HCT116 (cell line): Measurements from ENCODE around the gene MIS18A. TPM values are rescaled to one million over a fixed set of nuclear protein-coding genes. Genes with fewer than 3 reads are reported as not detected.

Experiments
- ATAC-seq: fragments of 200-7000 bp; cut with Tn5 transposase; 2 replicates; pipeline ENCODE4 v1.9.1; 2020; ENCODE audit warnings: mild to moderate bottlenecking, moderate library complexity
- BruUV-seq: library from RNA; stranded (reverse); fragments of 400-500 nt; replicated peaks from 2 replicates; lab custom pipeline; 2021; lab: Mats Ljungman, UMichigan
- CTCF ChIA-PET: fragments of 300-600 bp; sonication (Branson Sonifier 250); formaldehyde crosslinking; loops from one replicate; lab custom pipeline; 2021; ENCODE audit warnings: antibody characterized with exemption; lab: Charles Lee
- POLR2A ChIA-PET: fragments of 300-600, 350-600 bp; sonication (Branson Sonifier 250); formaldehyde crosslinking; loops from one replicate; lab custom pipeline; 2021; ENCODE audit warnings: antibody characterized with exemption; lab: Charles Lee
- RAD21 ChIA-PET, 2 experiments: fragments of 300-600 bp; sonication (Branson Sonifier 250); formaldehyde crosslinking; loops; one replicate each; lab custom pipeline; 2023; ENCODE audit warnings: low total read pairs in 2 of 2; ENCODE audit not compliant: uncharacterized antibody in 2 of 2, unreplicated experiment in 2 of 2, low non-redundant PET in 1 of 2; lab: Charles Lee
- DNase-seq: peaks from one replicate; pipeline ENCODE4 v3.0.0-alpha.2; 2010; ENCODE audit warnings: low read depth, low spot score
- H2AFZ ChIP-seq: fragments of 200-600 bp; shearing (Covaris generic), sonication (generic); 2 replicates; pipeline ENCODE4 v1.6.1; 2017; ENCODE audit warnings: low read depth, mixed run types, mixed read lengths, antibody characterized with exemption, low read length; ENCODE audit not compliant: poor library complexity, severe bottlenecking
- H3K27ac ChIP-seq: 2 replicates; pipeline ENCODE4 v1.5.1; 2012; ENCODE audit warnings: low read depth, low read length
- H3K27me3 ChIP-seq: fragments of 200-600 bp; sonication (generic); 2 replicates; pipeline ENCODE4 v1.6.1; 2016; ENCODE audit warnings: mixed run types, low read length, mixed read lengths; ENCODE audit not compliant: insufficient read depth
- H3K36me3 ChIP-seq, 2 experiments: fragments of 200-500 bp in 1 of 2; fragments of 200-600 bp in 1 of 2; sonication (Bioruptor generic) in 1 of 2; sonication (generic) in 1 of 2; 2 replicates each; pipeline versions ENCODE4 v1.5.1 to v1.6.1; 2014 to 2016; ENCODE audit warnings: low read length in 2 of 2, inconsistent platforms in 1 of 2, mixed read lengths in 1 of 2, mixed run types in 1 of 2; ENCODE audit not compliant: insufficient read depth in 2 of 2, control insufficient read depth in 1 of 2
- H3K4me1 ChIP-seq, 2 experiments: fragments of 200-600 bp in 1 of 2; sonication (generic) in 1 of 2; 2 replicates each; pipeline versions ENCODE4 v1.5.1 to v1.6.1; 2012 to 2017; ENCODE audit warnings: low read length in 2 of 2, inconsistent platforms in 1 of 2, mild to moderate bottlenecking in 1 of 2, mixed read lengths in 1 of 2, mixed run types in 1 of 2, moderate library complexity in 1 of 2; ENCODE audit not compliant: insufficient read depth in 2 of 2, control insufficient read depth in 1 of 2
- H3K4me2 ChIP-seq: fragments of 200-600 bp; sonication (generic); 2 replicates; pipeline ENCODE4 v1.6.1; 2017; ENCODE audit warnings: mixed run types, low read length, mixed read lengths
- H3K4me3 ChIP-seq, 2 experiments: fragments of 200-600 bp in 1 of 2; sonication (generic) in 1 of 2; replicated peaks in 1 of 2; 2 replicates each; pipeline ENCODE4 v1.5.1; 2011 to 2016; ENCODE audit warnings: low read length in 2 of 2, control low read depth in 1 of 2, low read depth in 1 of 2, mild to moderate bottlenecking in 1 of 2, mixed read lengths in 1 of 2, mixed run types in 1 of 2
- H3K79me2 ChIP-seq: fragments of 200-600 bp; sonication (generic); 2 replicates; pipeline ENCODE4 v1.6.1; 2017; ENCODE audit warnings: mild to moderate bottlenecking, mixed run types, low read length, moderate library complexity, mixed read lengths; ENCODE audit not compliant: insufficient read depth
- H3K9ac ChIP-seq: fragments of 200-600 bp; sonication (generic); 2 replicates; pipeline ENCODE4 v1.6.1; 2016; ENCODE audit warnings: low read length, mixed read lengths
- H3K9me2 ChIP-seq: fragments of 200-600 bp; sonication (generic), shearing (Covaris generic); 2 replicates; pipeline ENCODE4 v1.6.1; 2017; ENCODE audit warnings: mixed run types, mild to moderate bottlenecking, moderate library complexity; ENCODE audit not compliant: insufficient read depth
- H3K9me3 ChIP-seq, 2 experiments: fragments of 200-500 bp in 1 of 2; fragments of 200-600 bp in 1 of 2; sonication (Bioruptor generic) in 1 of 2; sonication (generic) in 1 of 2; 2 replicates each; pipeline ENCODE4 v1.6.1; 2014 to 2017; ENCODE audit warnings: low read length in 2 of 2, mixed read lengths in 2 of 2, inconsistent platforms in 1 of 2, low read depth in 1 of 2, mild to moderate bottlenecking in 1 of 2, mixed run types in 1 of 2, moderate library complexity in 1 of 2; ENCODE audit not compliant: control insufficient read depth in 1 of 2, insufficient read depth in 1 of 2
- H4K20me1 ChIP-seq: fragments of 200-600 bp; sonication (generic), shearing (Covaris generic); 2 replicates; pipeline ENCODE4 v1.6.1; 2017; ENCODE audit warnings: mixed run types, mild to moderate bottlenecking, moderate library complexity; ENCODE audit not compliant: insufficient read depth
- CBX3 ChIP-seq: IDR thresholded peaks from 2 replicates; pipeline ENCODE4 v1.6.1; 2012; ENCODE audit warnings: low read depth
- CTCF ChIP-seq, 3 experiments: fragments of 200-600 bp in 1 of 3; sonication (generic) in 1 of 3; IDR thresholded peaks in 2 of 3; conservative IDR thresholded peaks in 1 of 3; 2 replicates each; pipeline ENCODE4 v1.5.1; 2012 to 2017; ENCODE audit warnings: low read depth in 2 of 3, low read length in 2 of 3, antibody characterized with exemption in 1 of 3, borderline replicate concordance in 1 of 3, control low read depth in 1 of 3, mild to moderate bottlenecking in 1 of 3, mixed read lengths in 1 of 3, mixed run types in 1 of 3, moderate library complexity in 1 of 3; ENCODE audit not compliant: insufficient read depth in 1 of 3
- EZH2 ChIP-seq: fragments of 200-600 bp; sonication (generic); IDR thresholded peaks from 2 replicates; pipeline ENCODE4 v1.6.1; 2017; ENCODE audit warnings: antibody characterized with exemption, mixed run types
- EZH2phosphoT487 ChIP-seq: fragments of 200-600 bp; IDR thresholded peaks from 2 replicates; pipeline ENCODE4 v1.6.1; 2018; ENCODE audit warnings: antibody characterized with exemption, borderline replicate concordance
- POLR2A ChIP-seq: IDR thresholded peaks from 2 replicates; pipeline ENCODE4 v1.7.0; 2011; ENCODE audit warnings: borderline replicate concordance; ENCODE audit not compliant: insufficient read depth, insufficient read length; ENCODE audit errors: extremely low read depth
- POLR2AphosphoS5 ChIP-seq: IDR thresholded peaks from 2 replicates; pipeline ENCODE4 v1.6.1; 2011; ENCODE audit warnings: mild to moderate bottlenecking, low read depth, low read length, moderate library complexity
- SP1 ChIP-seq: IDR thresholded peaks from 2 replicates; pipeline ENCODE4 v1.6.1; 2012; ENCODE audit warnings: low read depth
- SRF ChIP-seq: IDR thresholded peaks from 2 replicates; pipeline ENCODE4 v1.6.1; 2012; ENCODE audit warnings: low read depth
- TCF7L2 ChIP-seq: IDR thresholded peaks from 2 replicates; pipeline ENCODE4 v1.7.0; 2011; ENCODE audit warnings: borderline replicate concordance, inconsistent platforms; ENCODE audit not compliant: insufficient read depth, insufficient read length; ENCODE audit errors: extremely low read depth
- ZFX ChIP-seq: fragments of 450-650 bp; IDR thresholded peaks from 2 replicates; pipeline ENCODE4 v1.6.1; 2017
- intact Hi-C: fragments of 100-400 bp; cut with micrococcal nuclease; formaldehyde crosslinking; loops from 2 replicates; pipeline ENCODE4 v1.10.0; 2022
- total RNA-seq: library from RNA; stranded (reverse); gene quantifications from one replicate; pipeline ENCODE4 v1.2.1, GENCODE V29; 2021; ENCODE audit not compliant: unreplicated experiment

The MIS18A gene
- total RNA-seq, 1 experiment from 2014 or later: 30.0 TPM

- Histone ChIP-seq H3K36me3 (no peaks in the 10 kb centered on the region), H3K79me2 (no peaks in the 10 kb centered on the region), H3K9me2 (no peaks in the 10 kb centered on the region), H3K4me3 (no peak overlapping the region), H3K9ac (no peak overlapping the region), H2AFZ (no peak overlapping the region), H3K27me3 (peaks cover 37% of the 10 kb centered on the region; the same call in 1 of the 2 replicates), H3K4me2 (no peak overlapping the region), H3K4me1 (no peaks in the 10 kb centered on the region)
- no TSS peak for BruUV-seq
- ChIA-PET CTCF (no interaction called here), RAD21 (no interaction called here), POLR2A (no interaction called here)
- no peak for ATAC-seq
- intact Hi-C loops: no loop called here
- TF ChIP-seq CTCF (IDR thresholded peaks at IDR 0.05 in 2 of 3, conservative IDR thresholded peaks at IDR 0.05 in 1 of 3; ENCODE audit: borderline replicate concordance in 1 of 3, insufficient read depth in 1 of 3, low read depth in 2 of 3, low read length in 2 of 3) (no peak), POLR2AphosphoS5 (no peak), SRF (no peak), ZFX (no peak), EZH2phosphoT487 (no peak), EZH2 (no peak), CBX3 (no peak), TCF7L2 (no peak), POLR2A (no peak), SP1 (no peak)
- TF ChIP-seq, all 23 proteins: peak for 0
- Histone ChIP-seq H4K20me1 (no peaks in the 10 kb centered on the region), H3K9me3 (no peaks in the 10 kb centered on the region), H3K27ac (no peak overlapping the region)
- no peak for DNase-seq
Observed at GRCh38 chr21:32226444-32226843, 52.4 kb downstream of the MIS18A start.

Other genes with a start within 250 kb of the MIS18A start
- gene MRAP, start 19.8 kb upstream of the MIS18A start, total RNA-seq: not detected
- gene URB1, start 114.0 kb upstream of the MIS18A start, total RNA-seq: 28.3 TPM
- gene EVA1C, start 133.7 kb upstream of the MIS18A start, total RNA-seq: 29.3 TPM